RWPE1 (cell line): ENCODE data around the gene PIP5K1C.
A peak's percentile ranks its signal among the peaks of the same experiment; 100 is the strongest.

Experiments used
- CTCF ChIA-PET: fragments of 350-600 bp; sonication (Branson Sonifier 250); formaldehyde crosslinking; extraction: SDS; loops from one replicate; lab custom pipeline; 2021; lab: Yijun Ruan, JAX
- POLR2A ChIA-PET: fragments of 400-600 bp; formaldehyde crosslinking; extraction: SDS; loops from one replicate; lab custom pipeline; 2020; ENCODE audit warnings: antibody characterized with exemption; ENCODE audit not compliant: low non-redundant PET; lab: Yijun Ruan, JAX
- DNase-seq: peaks from one replicate; pipeline ENCODE4 v3.0.0; 2012; ENCODE audit warnings: low spot score
- H3K27ac ChIP-seq: fragments of 450-650 bp; 2 replicates; pipeline ENCODE4 v1.5.1; 2017
- CTCF ChIP-seq: fragments of 450-650 bp; conservative IDR thresholded peaks from 2 replicates; pipeline ENCODE4 v1.5.1; 2017; ENCODE audit warnings: low read depth, mild to moderate bottlenecking

The PIP5K1C gene

GRCh38 chr19:3699741-3700241, 477 bp downstream of the PIP5K1C start:
- no peak for TF ChIP-seq CTCF
- ChIA-PET CTCF (interaction anchor here (0.7 to 1.6 kb wide), 3 partner anchors 7 to 33 kb away, joined by 4 to 8 read pairs (median 5); no protein-coding TSS in a partner anchor), POLR2A (no interaction called here)
- H3K27ac ChIP-seq: peak overlapping the region; percentile 71
- no peak for DNase-seq

GRCh38 chr19:3698974-3699740, 1.1 kb downstream of the PIP5K1C start:
- no peak for TF ChIP-seq CTCF
- ChIA-PET CTCF (interaction anchor here (0.5 to 1.6 kb wide), 4 partner anchors 8 to 1231 kb away, joined by 3 to 8 read pairs (median 4); no protein-coding TSS in a partner anchor), POLR2A (no interaction called here)
- H3K27ac ChIP-seq: peak overlapping the region; percentile 71
- no peak for DNase-seq

- TF ChIP-seq CTCF: no peak
- ChIA-PET POLR2A (no interaction called here), CTCF (interaction anchor here (0.8 to 1.6 kb wide), 3 partner anchors 8 to 1231 kb away, joined by 3 to 8 read pairs (median 5); no protein-coding TSS in a partner anchor)
- peak overlapping the region; percentile 71 for H3K27ac ChIP-seq
- DNase-seq: no peak
Observed at GRCh38 chr19:3698386-3698950, 1.8 kb downstream of the PIP5K1C start.

DNA sequence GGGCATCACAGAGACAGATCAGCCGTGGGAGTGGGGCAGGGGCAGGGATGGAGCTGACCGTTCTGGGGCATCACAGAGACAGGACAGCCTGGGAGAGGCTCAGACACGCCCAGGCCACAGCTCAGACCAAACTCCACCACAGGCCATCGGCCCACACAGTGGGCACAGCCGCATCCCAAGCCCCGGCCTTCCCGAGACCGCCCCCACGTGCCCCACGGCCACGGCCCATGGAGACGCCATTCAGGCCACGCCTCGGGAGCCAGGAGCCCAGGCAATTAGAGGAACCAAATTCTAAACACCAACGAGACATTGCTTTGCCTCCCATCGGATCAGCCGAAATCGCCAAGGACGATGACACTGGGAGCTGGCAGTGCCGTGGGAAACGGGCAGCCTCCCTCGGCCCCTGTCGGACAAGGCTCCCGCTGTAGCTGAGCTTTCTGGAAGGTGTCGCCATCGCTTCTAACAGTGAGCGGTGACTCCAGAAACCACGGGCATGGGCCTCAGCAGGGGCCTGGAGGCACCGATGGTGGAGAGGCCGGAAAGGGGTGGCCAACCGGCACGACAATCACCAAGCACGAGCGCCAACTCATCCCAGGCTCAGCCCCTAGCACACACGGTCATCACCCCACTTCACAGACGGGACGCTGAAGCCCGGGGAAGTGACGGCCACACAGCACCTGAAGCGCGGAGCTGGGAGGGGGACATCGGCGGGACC, 2.4 kb downstream of the PIP5K1C start:
- no peak for TF ChIP-seq CTCF
- H3K27ac ChIP-seq: peak overlapping the region; percentile 71; the same call in 1 of the 2 replicates
- POLR2A ChIA-PET: no interaction called here
- DNase-seq: no peak
- CTCF ChIA-PET: interaction anchor here (0.6 kb wide), 1 partner anchor 594 kb away, joined by 4 read pairs; no protein-coding TSS in a partner anchor

DNA sequence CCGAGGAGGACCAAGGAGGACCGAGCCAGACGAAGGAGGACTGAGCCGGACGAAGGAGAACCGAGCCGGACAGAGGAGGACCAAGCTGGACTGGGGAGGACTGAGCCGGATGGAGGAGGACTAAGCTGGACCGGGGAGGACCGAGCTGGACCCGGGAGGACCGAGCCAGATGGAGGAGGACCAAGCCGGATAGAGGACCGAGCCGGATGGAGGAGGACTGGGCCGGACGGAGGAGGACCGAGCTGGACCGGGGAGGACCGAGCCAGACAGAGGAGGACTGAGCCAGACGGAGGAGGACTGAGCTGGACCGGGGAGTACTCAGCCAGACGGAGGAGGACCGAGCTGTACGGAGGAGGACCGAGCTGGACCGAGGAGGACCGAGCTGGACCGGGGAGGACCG, 3.2 kb downstream of the PIP5K1C start:
- H3K27ac ChIP-seq: no peak overlapping the region
- no peak for DNase-seq
- ChIA-PET CTCF (interaction anchor here (0.6 kb wide), 1 partner anchor 593 kb away, joined by 4 read pairs; no protein-coding TSS in a partner anchor), POLR2A (no interaction called here)
- no peak for TF ChIP-seq CTCF

GRCh38 chr19:3696660-3696995, 3.6 kb downstream of the PIP5K1C start:
- ChIA-PET POLR2A (no interaction called here), CTCF (no interaction called here)
- no peak overlapping the region for H3K27ac ChIP-seq
- no peak for TF ChIP-seq CTCF
- DNase-seq: no peak
